NCI-H524 treated with DMSO at 0.1 percent for 48 hours (cell line): ENCODE measurements around the gene SETBP1.
A peak's percentile ranks its signal among the peaks of the same experiment; 100 is the strongest.

Source experiments
- DNase-seq: peaks from one replicate; lab custom pipeline; 2025; lab: John Stamatoyannopoulos, UW

SETBP1 gene

DNA sequence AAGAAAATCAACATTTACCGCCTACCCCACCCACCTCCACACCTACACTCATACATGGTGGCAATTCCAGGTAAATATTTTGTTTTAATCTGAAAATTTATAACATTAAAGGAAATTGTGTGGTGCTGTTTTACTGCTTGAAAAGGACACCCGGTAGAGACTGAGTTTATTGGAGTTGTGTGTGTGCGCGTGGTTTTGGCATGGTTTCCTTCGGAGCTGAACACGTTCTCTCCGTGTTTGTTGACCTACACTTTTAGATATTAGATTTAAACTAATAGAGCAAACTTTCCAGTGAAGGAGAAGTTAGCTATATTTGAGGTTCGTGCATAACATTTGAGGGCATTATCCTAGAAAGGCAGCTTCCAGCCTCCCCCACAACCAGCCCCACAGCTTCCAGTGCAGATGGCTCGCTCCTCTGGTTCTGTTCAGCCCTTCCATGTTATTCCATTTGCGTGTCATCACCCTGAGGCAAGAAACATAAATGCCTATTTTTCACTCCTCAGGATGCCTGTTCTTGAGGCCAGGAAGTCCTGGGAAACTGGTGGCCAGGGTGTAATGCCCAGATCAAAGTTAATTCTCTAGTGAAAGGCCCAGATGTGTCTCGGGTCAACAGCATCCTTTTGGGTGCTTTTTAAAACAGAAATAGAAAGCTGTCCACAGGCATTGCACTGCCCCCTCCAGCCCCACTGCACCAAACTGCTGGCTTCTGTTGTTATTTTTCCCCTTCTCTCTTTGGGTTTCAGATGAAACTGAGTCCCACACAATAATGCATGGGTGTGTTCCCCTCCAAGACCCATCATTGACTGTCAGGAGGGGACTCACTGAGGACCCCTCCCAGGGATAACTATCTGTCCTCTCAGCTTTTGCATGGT is 190.2 kb downstream of the SETBP1 start:
- no peak for DNase-seq

GRCh38 chr18:44871771-44872170 is 191.1 kb downstream of the SETBP1 start:
- no peak for DNase-seq

GRCh38 chr18:44876024-44876423 is 195.3 kb downstream of the SETBP1 start:
- DNase-seq: no peak

DNA sequence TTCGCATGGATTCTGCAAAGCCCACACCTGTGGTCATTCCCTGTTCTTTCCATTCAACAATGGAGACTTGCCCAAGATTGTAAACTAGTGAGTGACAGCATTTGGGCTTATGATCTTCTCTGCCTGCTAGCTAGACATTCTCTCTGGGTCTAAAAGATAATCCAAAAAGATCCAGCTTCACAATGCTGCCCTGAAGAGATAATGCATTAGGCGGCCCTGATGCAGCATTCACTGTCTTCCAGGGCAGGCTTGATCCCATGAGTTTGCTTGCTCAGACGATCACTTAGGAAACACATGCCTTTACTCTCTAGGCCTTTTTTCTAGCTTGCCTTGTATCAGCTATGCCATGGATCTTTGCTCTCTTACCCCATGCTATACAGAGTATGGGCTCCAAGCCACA is 196.1 kb downstream of the SETBP1 start:
- DNase-seq: no peak

DNA sequence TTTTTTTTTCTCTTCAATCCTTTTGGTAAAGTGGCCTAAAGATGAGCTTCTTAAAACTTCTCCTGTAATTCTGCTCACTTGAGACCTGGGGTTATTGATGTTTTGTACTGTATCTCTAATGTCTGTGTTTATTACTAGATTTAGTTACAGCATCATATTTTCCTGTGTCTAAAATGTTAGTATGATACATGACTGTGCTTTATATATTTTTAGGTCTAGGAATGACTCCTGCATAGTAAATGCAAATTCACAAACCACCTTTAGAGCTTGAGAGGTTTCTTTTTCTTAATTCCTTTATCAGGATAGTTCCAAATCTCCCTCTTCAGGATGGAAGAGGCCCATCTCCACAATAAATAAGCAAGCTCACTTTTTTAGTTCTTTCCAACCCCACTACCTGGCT is 197.6 kb downstream of the SETBP1 start:
- no peak for DNase-seq

DNA sequence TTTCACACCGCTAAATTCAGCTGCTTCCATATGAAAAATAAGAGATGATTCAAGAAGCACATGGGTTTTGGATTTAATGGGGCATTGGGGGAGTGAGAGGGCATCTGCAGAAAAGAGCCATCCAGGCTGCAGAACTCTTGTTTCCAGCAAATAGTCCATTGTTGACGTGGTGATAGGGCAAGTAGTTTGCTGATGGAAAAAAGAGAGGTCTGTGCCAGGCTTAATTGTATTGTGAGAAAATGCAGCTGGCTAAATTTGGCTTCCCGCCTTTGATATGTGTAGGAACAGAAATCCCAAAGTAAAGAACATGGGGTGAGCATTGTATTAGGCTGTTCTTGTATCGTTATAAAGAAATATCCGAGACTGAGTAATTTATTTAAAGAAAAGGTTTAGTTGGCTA is 199.5 kb downstream of the SETBP1 start:
- DNase-seq: no peak

DNA sequence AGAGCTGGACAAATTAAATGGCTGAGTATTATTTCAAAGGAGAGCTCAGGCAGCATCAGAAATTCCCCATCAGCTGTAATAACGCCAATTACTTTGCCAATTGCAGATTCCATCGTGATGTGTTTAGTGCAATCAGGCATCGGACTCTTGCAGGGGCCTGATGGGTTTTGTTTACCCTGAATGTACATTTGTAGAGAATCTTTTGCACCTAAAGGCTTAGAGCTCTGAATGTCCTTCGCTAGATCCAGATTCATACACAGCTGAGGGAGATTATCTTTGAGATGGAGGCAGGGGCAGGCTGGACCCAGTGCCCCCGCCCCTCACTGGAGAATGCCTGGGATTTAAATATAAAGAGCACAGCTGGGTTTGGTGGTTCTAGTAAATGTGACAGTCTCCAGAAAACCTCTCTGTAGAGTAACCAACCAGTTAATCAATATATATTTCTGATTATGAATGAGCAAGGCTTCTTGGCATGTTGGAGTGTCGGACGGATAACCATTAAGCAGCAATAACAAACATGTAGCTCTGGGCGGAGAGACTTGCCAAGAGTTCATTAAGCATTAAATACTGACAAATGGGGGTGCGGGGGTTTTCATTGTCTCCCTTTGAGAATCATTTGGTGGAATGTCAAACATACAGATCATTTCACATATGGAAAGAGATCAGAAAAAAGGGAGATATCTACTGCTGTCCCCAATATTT is 200.9 kb downstream of the SETBP1 start:
- no peak for DNase-seq

DNA sequence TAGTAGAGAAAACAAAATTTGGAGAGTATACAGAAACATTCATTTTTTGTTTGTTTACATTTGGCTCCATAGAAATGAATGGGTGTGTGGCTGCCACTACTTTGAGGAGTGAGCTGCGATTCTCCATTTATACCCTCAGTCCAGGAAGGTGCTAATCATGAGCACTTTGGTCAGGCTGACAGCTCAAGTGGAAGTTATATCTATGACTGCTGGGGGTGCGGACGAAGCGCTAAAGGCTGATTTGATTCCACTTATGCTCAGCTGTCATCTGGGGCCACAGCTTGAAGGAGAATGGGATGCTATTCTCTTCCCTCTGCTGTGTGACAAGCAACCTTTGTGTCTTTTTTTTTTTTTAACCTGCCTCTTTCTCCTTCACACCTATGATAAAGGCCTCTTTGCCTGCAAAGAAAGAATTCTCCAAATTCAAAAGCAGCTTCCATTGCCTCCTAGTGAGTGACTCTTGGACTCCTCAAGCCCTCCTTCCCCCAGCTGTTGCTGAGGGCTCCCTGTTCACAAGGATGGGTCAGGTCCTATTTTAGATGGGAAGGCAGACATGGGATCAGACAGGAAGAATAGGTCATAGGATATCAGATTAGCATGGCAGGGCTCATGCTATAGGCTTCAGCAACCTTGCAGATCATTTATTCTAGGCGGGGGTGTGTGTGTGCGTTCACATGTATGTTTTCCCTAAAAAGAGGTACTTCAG is 201.6 kb downstream of the SETBP1 start:
- DNase-seq: no peak

DNA sequence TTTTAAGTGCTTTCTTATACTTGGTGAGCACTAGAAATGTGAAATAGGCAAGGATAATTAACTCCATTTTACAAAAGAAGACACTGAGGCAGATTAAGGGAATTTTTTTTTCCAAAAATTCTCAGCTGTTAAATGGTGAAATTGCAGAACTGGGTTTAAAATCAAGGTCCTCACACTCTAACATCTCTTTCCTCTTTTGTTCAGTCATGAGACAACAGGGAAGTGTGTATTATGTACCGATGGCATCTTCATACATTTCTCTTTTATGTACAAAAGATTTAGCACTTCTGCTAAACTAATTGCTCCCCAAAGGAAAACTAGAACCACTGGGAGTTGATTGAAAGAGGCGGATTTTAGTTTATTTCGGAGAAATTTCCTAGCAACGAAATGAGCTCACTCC is 203.0 kb downstream of the SETBP1 start:
- no peak for DNase-seq

DNA sequence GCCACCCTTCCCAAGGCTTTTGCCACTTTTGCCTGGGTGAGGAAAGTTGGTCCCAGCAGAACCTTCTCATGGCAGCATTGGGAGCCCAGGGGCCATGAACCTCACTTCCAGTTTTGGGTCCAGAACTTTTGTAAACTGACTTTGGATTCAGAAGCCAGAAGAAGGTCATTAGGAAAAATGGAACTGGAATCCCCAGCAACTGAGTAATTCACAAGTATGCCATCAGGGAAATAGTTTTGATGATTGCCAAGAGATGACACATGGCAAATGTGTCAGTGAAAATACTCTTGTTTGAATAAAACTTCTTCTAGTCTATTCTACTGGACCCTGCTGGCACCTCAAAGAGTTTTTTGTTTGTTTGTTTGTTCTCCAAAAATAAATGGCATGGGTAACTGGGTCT is 203.7 kb downstream of the SETBP1 start:
- DNase-seq: no peak

GRCh38 chr18:44885507-44885906 is 204.8 kb downstream of the SETBP1 start:
- DNase-seq: no peak

GRCh38 chr18:44887227-44887631 is 206.5 kb downstream of the SETBP1 start:
- no peak for DNase-seq

DNA sequence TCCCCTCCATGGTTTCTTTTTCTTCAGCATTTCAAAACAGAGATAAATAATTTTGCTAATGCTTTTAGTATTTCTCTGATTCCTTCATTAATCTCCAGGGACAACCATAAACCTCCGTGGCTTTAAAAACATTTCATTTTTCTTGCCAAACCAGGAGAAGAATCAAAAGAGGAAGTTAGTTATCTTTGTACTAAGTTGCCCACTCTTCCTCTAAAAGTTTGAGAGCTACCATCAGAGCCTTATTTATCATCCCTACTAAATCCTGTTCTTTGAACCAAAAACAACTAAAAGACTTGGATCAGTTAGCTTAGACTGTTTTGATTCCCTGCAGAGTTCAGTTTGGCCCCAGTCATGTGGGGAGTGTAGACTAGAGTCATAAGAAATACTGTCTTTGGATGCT is 208.4 kb downstream of the SETBP1 start:
- DNase-seq: no peak

- DNase-seq: no peak
Observed at GRCh38 chr18:44893045-44893706, 212.5 kb downstream of the SETBP1 start.

- no peak for DNase-seq
Observed at GRCh38 chr18:44893966-44894365, 213.3 kb downstream of the SETBP1 start.

- DNase-seq: peak; percentile 32
Observed at GRCh38 chr18:44895176-44895798, 214.6 kb downstream of the SETBP1 start.

- peak; percentile 44 for DNase-seq
Observed at GRCh38 chr18:44896846-44897245, 216.2 kb downstream of the SETBP1 start.

GRCh38 chr18:44897411-44897810 is 216.7 kb downstream of the SETBP1 start:
- DNase-seq: peak; percentile 44

DNA sequence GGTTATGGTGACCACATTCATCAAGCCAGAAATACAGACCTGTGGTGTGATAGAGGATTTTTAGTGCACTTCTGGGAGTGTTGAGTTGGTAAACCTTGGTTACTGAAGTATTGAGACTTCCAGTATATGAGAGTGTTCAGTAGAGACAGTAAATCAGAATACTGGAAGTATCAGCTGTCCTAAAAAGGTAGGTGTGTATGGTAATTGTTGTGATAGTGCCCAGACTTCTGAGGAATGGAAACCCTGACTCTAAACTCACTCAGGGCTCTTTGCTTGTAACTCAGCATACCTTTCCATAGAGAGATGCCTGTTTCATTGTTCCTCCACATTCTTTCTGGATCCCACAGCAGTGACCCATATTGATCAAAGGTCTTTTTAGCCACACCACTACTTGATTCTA is 217.1 kb downstream of the SETBP1 start:
- DNase-seq: no peak

GRCh38 chr18:44898498-44898897 is 217.8 kb downstream of the SETBP1 start:
- peak; percentile 23 for DNase-seq

DNA sequence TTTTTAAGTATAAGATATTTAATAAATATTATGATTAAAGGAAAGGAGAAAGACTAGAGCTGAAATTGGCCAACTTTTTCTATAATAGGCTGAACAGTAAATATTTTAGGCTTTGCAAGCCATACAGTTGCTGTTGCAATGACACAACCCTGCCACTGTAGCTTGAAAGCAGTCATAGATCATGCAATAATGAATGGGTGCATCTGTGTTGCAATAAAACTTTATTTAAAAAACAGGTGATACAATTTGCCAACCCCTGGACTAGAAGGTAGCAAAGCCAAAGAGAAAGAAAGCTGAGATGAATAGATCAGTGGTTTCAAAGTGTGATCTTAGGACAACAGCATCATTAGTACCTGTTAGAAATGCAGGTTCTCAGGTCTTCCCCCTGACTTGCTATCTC is 219.1 kb downstream of the SETBP1 start:
- DNase-seq: no peak

GRCh38 chr18:44900627-44901026 is 219.9 kb downstream of the SETBP1 start:
- DNase-seq: no peak
